ENCODE results near the gene TMEM163.

DNA sequence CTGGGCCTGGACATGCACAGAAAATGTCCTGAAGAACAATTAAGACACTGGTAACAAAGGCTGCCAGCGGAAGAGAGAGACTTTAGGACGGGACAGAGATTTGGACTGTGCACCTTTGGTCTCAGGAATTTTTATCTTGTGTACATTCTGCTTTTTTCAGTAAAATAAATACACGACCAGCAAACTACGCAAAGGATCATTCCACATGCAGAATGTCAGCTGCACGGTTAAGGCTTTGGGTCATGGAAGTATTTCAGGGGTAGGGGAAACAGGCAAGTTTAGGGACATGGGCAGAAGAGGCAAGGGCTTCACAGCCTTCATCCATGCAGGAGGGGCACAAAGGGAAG lies 11.5 kb downstream of the TMEM163 start:
- TF ChIP-seq EP300 (IDR thresholded peaks at IDR 0.05): no peak
- TF ChIP-seq, protein P1, sequence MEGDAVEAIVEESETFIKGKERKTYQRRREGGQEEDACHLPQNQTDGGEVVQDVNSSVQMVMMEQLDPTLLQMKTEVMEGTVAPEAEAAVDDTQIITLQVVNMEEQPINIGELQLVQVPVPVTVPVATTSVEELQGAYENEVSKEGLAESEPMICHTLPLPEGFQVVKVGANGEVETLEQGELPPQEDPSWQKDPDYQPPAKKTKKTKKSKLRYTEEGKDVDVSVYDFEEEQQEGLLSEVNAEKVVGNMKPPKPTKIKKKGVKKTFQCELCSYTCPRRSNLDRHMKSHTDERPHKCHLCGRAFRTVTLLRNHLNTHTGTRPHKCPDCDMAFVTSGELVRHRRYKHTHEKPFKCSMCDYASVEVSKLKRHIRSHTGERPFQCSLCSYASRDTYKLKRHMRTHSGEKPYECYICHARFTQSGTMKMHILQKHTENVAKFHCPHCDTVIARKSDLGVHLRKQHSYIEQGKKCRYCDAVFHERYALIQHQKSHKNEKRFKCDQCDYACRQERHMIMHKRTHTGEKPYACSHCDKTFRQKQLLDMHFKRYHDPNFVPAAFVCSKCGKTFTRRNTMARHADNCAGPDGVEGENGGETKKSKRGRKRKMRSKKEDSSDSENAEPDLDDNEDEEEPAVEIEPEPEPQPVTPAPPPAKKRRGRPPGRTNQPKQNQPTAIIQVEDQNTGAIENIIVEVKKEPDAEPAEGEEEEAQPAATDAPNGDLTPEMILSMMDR (IDR thresholded peaks at IDR 0.05): no peak
- no peak for TF ChIP-seq POLR2A (IDR thresholded peaks at IDR 0.05)
- TF ChIP-seq POLR2AphosphoS5 (IDR thresholded peaks at IDR 0.05): no peak
